HepG2 (cell line): ENCODE results near the gene SRSF4. TPM values are rescaled to one million over a fixed set of nuclear protein-coding genes. Genes with fewer than 3 reads are reported as not detected.

Experiments used
- SRY ChIP-seq: sonication (generic); formaldehyde crosslinking; IDR thresholded peaks from 2 replicates; pipeline ENCODE4 v1.8.0; 2022; ENCODE audit warnings: mild to moderate bottlenecking, missing genetic modification reagents
- ZNF17 ChIP-seq: sonication (generic); formaldehyde crosslinking; IDR thresholded peaks from 2 replicates; pipeline ENCODE4 v1.5.0; 2020; ENCODE audit warnings: mild to moderate bottlenecking, missing genetic modification reagents
- ZNF512B ChIP-seq: sonication (generic); formaldehyde crosslinking; IDR thresholded peaks from 2 replicates; pipeline ENCODE4 v1.5.1; 2020; ENCODE audit warnings: missing genetic modification reagents, mild to moderate bottlenecking, borderline replicate concordance
- ZNF740 ChIP-seq: sonication (generic); formaldehyde crosslinking; IDR thresholded peaks from 2 replicates; pipeline ENCODE4 v1.4.0; 2020; ENCODE audit warnings: missing genetic modification reagents
- polyA plus RNA-seq, 8 experiments: library from polyadenylated mRNA; depleted of rRNA in 3 of 8; stranded (reverse) in 7 of 8; unstranded in 1 of 8; fragments of >200 nt; fragmentation: Illumina TruSeq in 4 of 8; extraction: Trizol in 4 of 8; gene quantifications; 2 replicates each; pipeline versions ENCODE4 v1.2.1 to v1.2.3, GENCODE V29; 2011 to 2016; ENCODE audit warnings: low read depth in 4 of 8, missing spikeins in 1 of 8, mixed read lengths in 1 of 8; ENCODE audit not compliant: insufficient read depth in 1 of 8
- total RNA-seq, 5 experiments: library from RNA; depleted of rRNA; stranded (reverse); fragments of >200 nt; fragmentation: Illumina TruSeq; extraction: Trizol; gene quantifications; 2 replicates each; pipeline ENCODE4 v1.2.3, GENCODE V29; 2016; ENCODE audit warnings: low read depth in 1 of 5
- TF ChIP-seq, protein P1 (sequence below): sonication (generic); formaldehyde crosslinking; IDR thresholded peaks from 2 replicates; pipeline ENCODE4 v1.4.0; 2020; ENCODE audit warnings: missing genetic modification reagents, borderline replicate concordance
- TF ChIP-seq, protein P2 (sequence below): sonication (generic); formaldehyde crosslinking; IDR thresholded peaks from 2 replicates; pipeline ENCODE4 v1.5.1; 2020; ENCODE audit warnings: mild to moderate bottlenecking, missing genetic modification reagents

The SRSF4 gene
- total and polyA plus RNA-seq, 2 of the 13 experiments (the other 11 are each of a cell fraction or from before 2014, with no cell fraction given), result 37.7 to 50.9 TPM

DNA sequence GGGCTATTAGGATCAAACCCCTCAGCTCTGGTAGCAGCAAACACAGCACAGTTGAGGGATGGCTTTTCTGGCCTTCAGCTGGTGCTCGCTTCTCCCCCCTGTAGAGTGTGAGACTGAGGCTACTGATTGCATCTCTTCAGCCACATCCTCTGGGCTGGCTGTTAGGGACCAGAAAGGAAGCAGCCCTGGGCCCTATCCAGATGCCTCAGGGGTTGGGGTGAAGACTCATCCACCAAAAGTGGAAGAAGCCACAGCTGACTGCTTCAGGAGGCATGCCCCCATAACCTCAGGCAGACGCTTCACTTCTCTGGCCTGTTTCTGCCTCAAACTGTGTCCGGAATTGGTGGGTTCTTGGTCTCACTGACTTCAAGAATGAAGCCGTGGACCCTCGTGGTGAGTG, 51.8 kb downstream of the SRSF4 start (continued):
- TF ChIP-seq ZNF740 (CRISPR knock-in tag), result no peak
- TF ChIP-seq ZNF17 (CRISPR knock-in tag), result no peak
- TF ChIP-seq, protein P1, sequence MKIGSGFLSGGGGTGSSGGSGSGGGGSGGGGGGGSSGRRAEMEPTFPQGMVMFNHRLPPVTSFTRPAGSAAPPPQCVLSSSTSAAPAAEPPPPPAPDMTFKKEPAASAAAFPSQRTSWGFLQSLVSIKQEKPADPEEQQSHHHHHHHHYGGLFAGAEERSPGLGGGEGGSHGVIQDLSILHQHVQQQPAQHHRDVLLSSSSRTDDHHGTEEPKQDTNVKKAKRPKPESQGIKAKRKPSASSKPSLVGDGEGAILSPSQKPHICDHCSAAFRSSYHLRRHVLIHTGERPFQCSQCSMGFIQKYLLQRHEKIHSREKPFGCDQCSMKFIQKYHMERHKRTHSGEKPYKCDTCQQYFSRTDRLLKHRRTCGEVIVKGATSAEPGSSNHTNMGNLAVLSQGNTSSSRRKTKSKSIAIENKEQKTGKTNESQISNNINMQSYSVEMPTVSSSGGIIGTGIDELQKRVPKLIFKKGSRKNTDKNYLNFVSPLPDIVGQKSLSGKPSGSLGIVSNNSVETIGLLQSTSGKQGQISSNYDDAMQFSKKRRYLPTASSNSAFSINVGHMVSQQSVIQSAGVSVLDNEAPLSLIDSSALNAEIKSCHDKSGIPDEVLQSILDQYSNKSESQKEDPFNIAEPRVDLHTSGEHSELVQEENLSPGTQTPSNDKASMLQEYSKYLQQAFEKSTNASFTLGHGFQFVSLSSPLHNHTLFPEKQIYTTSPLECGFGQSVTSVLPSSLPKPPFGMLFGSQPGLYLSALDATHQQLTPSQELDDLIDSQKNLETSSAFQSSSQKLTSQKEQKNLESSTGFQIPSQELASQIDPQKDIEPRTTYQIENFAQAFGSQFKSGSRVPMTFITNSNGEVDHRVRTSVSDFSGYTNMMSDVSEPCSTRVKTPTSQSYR, result no peak
- no peak for TF ChIP-seq ZNF512B
- TF ChIP-seq, protein P2, sequence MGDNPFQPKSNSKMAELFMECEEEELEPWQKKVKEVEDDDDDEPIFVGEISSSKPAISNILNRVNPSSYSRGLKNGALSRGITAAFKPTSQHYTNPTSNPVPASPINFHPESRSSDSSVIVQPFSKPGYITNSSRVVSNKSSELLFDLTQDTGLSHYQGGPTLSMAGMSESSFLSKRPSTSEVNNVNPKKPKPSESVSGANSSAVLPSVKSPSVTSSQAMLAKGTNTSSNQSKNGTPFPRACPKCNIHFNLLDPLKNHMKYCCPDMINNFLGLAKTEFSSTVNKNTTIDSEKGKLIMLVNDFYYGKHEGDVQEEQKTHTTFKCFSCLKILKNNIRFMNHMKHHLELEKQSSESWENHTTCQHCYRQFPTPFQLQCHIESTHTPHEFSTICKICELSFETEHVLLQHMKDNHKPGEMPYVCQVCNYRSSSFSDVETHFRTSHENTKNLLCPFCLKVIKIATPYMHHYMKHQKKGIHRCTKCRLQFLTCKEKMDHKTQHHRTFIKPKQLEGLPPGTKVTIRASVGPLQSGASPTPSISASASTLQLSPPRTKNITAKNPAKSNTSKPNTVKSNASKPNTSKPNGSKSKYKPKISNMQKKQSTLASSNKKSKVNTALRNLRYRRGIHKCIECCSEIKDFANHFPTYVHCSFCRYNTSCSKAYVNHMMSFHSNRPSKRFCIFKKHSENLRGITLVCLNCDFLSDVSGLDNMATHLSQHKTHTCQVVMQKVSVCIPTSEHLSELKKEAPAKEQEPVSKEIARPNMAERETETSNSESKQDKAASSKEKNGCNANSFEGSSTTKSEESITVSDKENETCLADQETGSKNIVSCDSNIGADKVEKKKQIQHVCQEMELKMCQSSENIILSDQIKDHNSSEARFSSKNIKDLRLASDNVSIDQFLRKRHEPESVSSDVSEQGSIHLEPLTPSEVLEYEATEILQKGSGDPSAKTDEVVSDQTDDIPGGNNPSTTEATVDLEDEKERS (CRISPR knock-in tag), result no peak
- no peak for TF ChIP-seq SRY (CRISPR knock-in tag)
